Skeletal muscle satellite cell (primary cell): ENCODE results near the gene PRSS22. TPM values are rescaled to one million over a fixed set of nuclear protein-coding genes. Genes with fewer than 3 reads are reported as not detected.
"Not testable (repeated sequence)": the region's sequence is repeated elsewhere in the genome, so short reads cannot be mapped to it uniquely, and the experiment has no call there.

Source experiments
- H3K27me3 ChIP-seq: 2 replicates; pipeline ENCODE4 v1.7.0; 2013; ENCODE audit warnings: low read length; ENCODE audit not compliant: control insufficient read depth, insufficient read depth
- H3K36me3 ChIP-seq: 2 replicates; pipeline ENCODE4 v1.7.0; 2013; ENCODE audit warnings: mild to moderate bottlenecking, control low read depth, low read length; ENCODE audit not compliant: insufficient read depth
- H3K4me1 ChIP-seq: 2 replicates; pipeline ENCODE4 v1.7.0; 2013; ENCODE audit warnings: low read length; ENCODE audit not compliant: control insufficient read depth, insufficient read depth
- H3K4me2 ChIP-seq: 2 replicates; pipeline ENCODE4 v1.7.0; 2013; ENCODE audit warnings: mild to moderate bottlenecking, low read length
- H3K4me3 ChIP-seq: 2 replicates; pipeline ENCODE4 v1.7.0; 2013; ENCODE audit warnings: low read length
- H3K9ac ChIP-seq: 2 replicates; pipeline ENCODE4 v1.7.0; 2013; ENCODE audit warnings: mild to moderate bottlenecking, low read depth, low read length, moderate library complexity
- H3K9me3 ChIP-seq: replicated peaks from 2 replicates; pipeline ENCODE4 v1.7.0; 2013; ENCODE audit warnings: mild to moderate bottlenecking, control low read depth, low read length
- total RNA-seq: library from RNA; depleted of rRNA; stranded (reverse); fragments of >200 nt; gene quantifications from 2 replicates; pipeline ENCODE4 v1.2.3, GENCODE V29; 2012; rRNA removed

The PRSS22 gene, protein sequence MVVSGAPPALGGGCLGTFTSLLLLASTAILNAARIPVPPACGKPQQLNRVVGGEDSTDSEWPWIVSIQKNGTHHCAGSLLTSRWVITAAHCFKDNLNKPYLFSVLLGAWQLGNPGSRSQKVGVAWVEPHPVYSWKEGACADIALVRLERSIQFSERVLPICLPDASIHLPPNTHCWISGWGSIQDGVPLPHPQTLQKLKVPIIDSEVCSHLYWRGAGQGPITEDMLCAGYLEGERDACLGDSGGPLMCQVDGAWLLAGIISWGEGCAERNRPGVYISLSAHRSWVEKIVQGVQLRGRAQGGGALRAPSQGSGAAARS
- under 0.01 TPM in 1 of 2 replicates, not detected in the other for total RNA-seq

DNA sequence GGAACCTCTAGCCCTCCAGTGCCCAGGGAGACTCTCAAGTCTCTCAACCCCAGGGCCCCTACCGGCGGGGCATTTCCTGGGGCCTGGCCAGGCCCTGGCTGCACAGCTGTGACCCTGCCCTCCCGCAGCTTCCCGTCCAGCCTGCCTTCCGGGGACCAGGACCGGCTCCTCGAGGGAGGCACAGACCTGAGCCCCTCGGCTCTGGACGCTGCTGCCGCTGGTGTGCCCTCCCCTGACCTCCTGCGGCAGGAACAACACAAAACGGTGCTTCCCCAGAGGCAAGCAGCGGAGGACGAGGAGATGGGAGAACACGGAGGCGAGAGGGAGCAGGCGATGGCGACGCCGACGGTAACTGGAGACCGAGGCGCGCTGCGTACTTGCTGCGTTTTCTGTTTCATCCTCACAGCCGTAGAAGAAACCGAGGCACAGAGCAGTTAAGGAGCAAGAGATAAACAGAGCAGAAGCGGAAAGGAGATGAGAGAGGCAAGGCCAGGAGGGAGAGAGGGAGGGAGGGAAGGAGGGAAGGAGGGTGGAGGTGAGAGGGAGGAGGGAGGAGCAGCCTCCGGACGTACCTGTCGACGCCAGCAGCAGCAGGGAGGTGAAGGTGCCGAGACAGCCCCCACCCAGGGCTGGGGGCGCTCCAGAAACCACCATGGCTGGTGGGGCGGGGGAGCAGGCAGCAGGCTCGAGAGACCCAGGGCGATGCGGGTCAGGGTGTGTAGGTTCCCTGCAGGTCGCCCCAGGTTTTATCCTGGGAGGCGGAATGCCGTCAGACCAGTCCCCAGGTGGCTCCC lies at the start of gene PRSS22:
TSS of gene PRSS22 (minus strand) at position 720 of the 794 bp plus-strand sequence. CDS start at position 654, 66 bp downstream.
- Histone ChIP-seq H3K27me3 (peaks cover 15% of the 10 kb centered on the region), H3K4me3 (no peak within 1 kb of the TSS), H3K4me2 (peak within 1 kb of the TSS; percentile 59), H3K36me3 (no peaks in the 10 kb centered on the region), H3K4me1 (peaks cover 6% of the 10 kb centered on the region), H3K9ac (no peak within 1 kb of the TSS), H3K9me3 (peaks cover 11% of the 10 kb centered on the region)

DNA sequence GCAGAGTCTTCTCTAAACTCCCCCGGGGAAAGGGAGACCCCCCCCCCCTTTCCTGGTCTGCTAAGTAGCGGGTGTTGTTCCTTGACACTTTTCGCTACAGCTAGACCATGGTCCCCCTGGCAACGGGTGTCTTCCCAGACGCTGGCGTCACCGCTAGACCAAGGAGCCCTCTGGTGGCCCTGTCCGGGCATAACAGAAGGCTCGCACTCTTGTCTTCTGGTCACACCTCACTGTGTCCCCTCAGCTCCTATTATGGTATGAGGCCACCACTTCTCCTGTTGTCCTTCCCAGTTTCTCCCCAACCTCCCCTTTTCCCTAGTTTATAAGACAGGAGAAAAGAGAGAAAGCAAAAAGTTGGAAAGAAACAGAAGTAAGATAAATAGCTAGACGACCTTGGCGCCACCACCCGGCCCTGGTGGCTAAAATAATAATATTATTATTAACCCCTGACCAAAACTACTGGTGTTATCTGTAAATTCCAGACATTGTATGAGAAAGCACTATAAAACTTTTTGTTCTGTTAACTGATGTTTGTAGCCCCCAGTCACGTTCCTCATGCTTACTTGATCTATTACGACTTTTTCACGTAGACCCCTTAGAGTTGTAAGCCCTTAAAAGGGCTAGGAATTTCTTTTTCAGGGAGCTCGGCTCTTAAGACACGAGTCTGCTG lies 49.2 kb upstream of the PRSS22 start:
- not testable (repeated sequence) for H3K4me3 ChIP-seq, H3K36me3 ChIP-seq, H3K9ac ChIP-seq, H3K9me3 ChIP-seq, H3K27me3 ChIP-seq
- Histone ChIP-seq H3K4me1 (peaks cover 20% of the 10 kb centered on the region), H3K4me2 (peak overlapping the region; percentile 64)

DNA sequence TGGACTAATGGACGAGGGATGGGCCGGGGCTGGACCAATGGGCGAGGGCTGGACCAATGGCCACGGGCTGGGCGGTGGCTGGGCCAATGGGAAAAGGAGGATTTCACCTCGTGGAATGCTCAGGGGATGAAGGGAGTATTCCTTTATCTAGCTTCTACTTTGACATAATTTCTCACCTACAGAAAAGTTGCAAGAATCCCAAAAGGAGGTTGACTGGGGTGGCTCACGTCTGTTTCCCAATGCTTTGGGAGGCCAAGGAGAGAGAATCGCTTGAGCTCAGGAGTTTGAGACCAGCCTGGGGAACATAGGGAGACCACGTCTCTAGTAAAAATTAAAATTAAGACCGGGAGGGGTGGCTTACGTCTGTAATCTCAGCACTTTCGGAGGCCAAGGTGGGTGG lies 48.0 kb upstream of the PRSS22 start:
- Histone ChIP-seq H3K36me3 (no peaks in the 10 kb centered on the region), H3K4me2 (peak overlapping the region; percentile 36), H3K27me3 (no peaks in the 10 kb centered on the region), H3K4me3 (no peak overlapping the region), H3K9ac (no peak overlapping the region), H3K9me3 (no peaks in the 10 kb centered on the region), H3K4me1 (peaks cover 15% of the 10 kb centered on the region)

DNA sequence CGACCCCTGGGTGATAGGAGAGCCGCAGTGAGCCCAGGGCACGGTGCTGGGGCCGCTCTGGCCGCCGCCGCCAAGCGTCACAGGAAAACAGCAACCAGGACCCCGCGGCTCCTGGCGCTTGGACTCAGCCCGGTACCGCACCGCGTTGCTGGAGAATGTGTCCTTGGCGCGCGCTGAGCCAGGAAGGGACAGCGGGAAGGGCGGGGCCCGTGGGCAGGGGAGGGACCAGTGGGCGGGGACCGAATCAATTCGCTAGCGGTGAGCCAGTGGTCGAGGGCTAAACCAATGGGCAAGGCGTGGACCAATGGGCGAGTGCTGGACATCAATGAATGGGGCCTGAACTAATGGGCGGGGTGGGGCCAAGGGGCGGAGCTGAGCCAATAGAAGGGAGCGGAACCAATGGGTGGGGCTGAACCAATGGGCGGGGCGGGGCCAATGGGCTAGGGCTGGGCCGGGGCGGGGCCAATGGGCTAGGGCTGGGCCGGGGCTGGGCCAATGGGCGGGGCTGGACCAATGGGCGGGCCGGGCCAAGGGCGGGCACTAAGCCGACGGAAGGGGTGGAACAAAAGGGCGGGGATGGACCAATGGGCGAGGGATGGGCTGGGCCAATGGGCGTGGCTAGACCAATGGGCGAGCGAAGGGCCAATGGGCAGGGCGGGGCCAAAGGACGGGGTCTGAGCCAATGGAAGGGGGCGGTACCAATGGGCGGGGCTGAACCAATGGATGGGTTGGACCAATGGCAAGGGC lies 47.4 kb upstream of the PRSS22 start:
- Histone ChIP-seq H3K36me3 (no peaks in the 10 kb centered on the region), H3K9me3 (no peaks in the 10 kb centered on the region), H3K4me1 (peaks cover 12% of the 10 kb centered on the region), H3K4me3 (peak overlapping the region; percentile 77), H3K27me3 (no peaks in the 10 kb centered on the region), H3K4me2 (peak overlapping the region; percentile 94), H3K9ac (peak overlapping the region; percentile 79)

DNA sequence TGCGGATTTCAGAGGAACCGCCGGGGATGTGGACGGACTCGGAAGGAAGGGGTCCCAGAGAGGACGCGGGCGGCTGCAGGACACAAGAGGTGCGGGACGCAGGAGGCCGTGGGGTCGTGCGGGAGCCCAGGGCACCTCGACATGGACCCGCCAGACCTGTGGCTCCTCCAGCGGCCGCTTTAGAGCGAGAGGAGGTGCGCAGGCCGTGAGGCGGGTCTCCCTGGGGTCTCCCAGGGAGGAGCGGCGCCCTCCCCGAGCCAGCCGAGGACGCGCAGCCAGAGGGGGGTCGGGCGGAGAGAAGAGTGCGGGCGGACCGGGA lies 46.9 kb upstream of the PRSS22 start:
- no peaks in the 10 kb centered on the region for H3K9me3 ChIP-seq
- no peaks in the 10 kb centered on the region for H3K36me3 ChIP-seq
- H3K27me3 ChIP-seq = no peaks in the 10 kb centered on the region
- H3K9ac ChIP-seq = peak overlapping the region; percentile 79
- peaks cover 9% of the 10 kb centered on the region for H3K4me1 ChIP-seq
- peak overlapping the region; percentile 94 for H3K4me2 ChIP-seq
- peak overlapping the region; percentile 77 for H3K4me3 ChIP-seq

DNA sequence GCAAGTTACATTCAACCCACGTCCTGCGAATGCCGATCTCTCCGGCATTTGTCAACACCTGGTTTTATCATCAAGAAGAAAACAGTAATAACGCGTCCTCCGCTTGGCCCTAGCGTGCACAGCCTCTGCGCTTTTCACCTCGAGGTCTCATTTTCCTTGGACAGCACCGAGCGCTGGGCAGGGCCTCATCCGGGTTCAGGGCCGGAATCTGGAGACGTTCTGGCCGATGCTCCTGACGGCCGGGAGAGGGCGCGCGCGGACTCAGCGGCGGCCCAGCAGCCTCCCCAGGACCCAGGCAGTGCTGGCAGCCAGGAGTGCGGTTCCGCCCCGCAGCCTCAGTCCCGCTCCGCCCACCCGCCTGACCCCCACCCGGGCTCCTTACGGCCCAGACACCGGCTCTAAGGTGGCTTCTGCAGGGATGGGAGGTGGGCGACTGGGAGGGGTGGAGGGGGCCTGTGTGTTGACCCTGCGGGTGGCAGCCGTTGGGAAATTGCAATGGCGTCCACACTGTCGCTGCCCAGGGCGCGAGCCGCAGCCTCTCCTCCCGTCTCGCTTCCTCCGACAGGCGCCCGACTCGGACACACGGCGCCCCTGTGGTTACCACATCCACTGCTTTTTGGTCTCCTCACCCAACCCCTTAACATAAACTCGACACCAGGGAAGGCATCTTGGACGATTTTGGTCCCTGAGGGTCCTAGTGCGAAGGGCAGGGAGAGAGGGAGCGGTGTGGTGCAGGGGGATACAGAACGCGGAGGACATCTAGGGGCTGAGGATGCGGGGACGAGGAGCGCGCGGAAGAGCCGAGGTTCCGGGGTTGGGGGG lies 46.3 kb upstream of the PRSS22 start:
- Histone ChIP-seq H3K4me1 (peaks cover 9% of the 10 kb centered on the region), H3K9ac (peak overlapping the region; percentile 79), H3K9me3 (no peaks in the 10 kb centered on the region), H3K36me3 (peaks cover 4% of the 10 kb centered on the region), H3K27me3 (no peaks in the 10 kb centered on the region), H3K4me3 (peak overlapping the region; percentile 77), H3K4me2 (peak overlapping the region; percentile 94)

DNA sequence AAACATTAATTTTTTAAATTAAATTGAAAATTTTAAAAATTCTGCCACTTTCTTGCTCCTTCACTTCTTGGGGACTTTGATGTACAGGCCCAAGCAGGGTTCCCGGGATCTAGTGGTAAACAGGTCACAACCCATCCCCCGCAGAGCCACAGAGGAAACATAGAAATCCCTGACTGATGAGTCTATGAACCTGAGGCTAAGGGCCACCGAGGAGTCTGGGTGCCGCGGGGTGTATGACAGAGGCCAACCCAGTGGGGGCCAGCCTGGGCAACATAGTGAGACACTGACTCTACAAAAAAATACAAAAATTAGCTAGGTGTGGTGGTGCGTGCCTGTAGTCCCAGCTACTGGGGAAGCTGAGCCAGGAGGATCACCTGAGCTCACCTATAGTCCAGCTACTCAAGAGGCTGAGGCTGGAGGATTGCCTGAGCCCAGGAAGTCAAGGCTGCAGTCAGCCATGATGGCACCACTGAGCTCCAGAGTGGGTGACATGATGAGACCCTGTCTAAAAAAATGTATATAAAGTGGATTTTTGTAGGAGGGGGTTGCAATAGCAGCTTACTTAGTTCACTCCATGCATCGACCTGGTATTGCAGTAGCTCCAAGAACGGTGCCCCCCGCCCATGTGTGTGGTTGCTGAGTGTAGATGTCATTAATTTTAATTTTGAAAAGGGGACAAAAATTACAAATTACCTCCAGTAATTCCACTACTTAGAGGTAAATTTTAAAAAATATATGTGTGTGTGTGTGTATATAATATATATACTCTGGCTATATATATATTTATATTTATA lies 44.6 kb upstream of the PRSS22 start:
- Histone ChIP-seq H3K9me3 (no peaks in the 10 kb centered on the region), H3K4me1 (peaks cover 9% of the 10 kb centered on the region), H3K27me3 (no peaks in the 10 kb centered on the region), H3K9ac (no peak overlapping the region), H3K4me3 (no peak overlapping the region), H3K4me2 (no peak overlapping the region), H3K36me3 (peaks cover 4% of the 10 kb centered on the region)

DNA sequence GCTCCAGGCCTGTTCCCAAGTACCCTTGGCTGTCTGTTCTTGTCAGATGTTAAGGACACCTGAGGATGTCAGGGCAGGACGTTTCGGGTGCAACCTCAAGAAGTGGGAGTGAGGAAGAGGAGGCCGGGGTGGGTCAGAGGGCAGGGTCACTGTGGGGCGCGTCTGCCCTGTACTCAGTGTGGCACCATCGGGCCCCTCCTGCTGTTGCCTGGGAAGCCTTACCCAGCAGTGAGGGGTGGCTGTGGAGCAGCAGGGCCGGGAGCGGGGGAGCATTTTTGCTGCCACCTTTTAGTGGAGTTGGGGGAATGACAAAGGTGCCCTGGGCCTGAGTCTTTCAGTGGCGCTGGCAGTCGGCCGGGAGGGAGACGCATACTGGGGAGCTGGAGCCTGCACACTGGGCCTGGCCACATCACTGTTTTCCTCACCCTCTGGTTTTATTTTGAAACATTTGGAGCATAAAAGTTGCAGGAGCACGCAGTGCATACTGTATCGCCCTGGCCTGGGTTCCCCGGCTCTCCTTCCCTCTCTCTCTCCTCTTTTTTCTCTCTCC lies 42.6 kb upstream of the PRSS22 start:
- peaks cover 7% of the 10 kb centered on the region for H3K4me1 ChIP-seq
- peaks cover 5% of the 10 kb centered on the region for H3K36me3 ChIP-seq
- no peaks in the 10 kb centered on the region for H3K9me3 ChIP-seq
- H3K4me3 ChIP-seq = no peak overlapping the region
- no peaks in the 10 kb centered on the region for H3K27me3 ChIP-seq
- H3K4me2 ChIP-seq = no peak overlapping the region
- no peak overlapping the region for H3K9ac ChIP-seq

DNA sequence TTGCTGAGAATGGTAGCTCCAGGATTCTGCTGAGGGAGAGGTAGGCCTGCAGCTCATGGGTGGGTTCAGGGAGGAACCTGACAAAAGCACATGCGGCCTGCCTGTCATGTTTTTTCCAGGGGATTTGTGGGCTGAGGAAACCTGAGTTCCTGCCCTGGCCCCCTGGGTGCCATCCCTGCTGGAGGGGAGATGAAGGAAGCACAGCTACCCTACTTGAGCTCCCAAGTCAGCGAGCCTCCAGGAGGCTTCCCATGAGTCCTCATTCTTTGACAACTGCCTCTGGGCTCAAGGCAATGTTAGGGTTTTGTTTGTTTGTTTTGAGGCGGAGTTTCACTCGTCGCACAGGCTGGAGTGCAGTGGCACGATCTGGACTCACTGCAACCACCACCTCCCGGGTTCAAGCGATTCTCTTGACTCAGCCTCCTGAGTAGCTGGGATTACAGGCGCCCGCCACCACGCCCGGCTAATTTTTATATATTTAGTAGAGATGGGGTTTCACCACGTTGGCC lies 41.6 kb upstream of the PRSS22 start:
- no peak overlapping the region for H3K4me3 ChIP-seq
- peaks cover 8% of the 10 kb centered on the region for H3K36me3 ChIP-seq
- peaks cover 8% of the 10 kb centered on the region for H3K4me1 ChIP-seq
- H3K9ac ChIP-seq = no peak overlapping the region
- H3K27me3 ChIP-seq = no peaks in the 10 kb centered on the region
- H3K9me3 ChIP-seq = no peaks in the 10 kb centered on the region
- H3K4me2 ChIP-seq = no peak overlapping the region
